Endothelial cell (in vitro differentiated cells): Measurements from ENCODE around the gene CLDND2. TPM values are rescaled to one million over a fixed set of nuclear protein-coding genes. Genes with fewer than 3 reads are reported as not detected.

Source experiments
- DNase-seq: peaks from one replicate; pipeline ENCODE4 v3.0.0; 2021; ENCODE audit warnings: low spot score
- H3K27ac Mint-ChIP-seq: one replicate; pipeline ENCODE4 v1.8.0; 2021; ENCODE audit warnings: mixed read lengths, inconsistent platforms; ENCODE audit not compliant: unreplicated experiment
- H3K27me3 Mint-ChIP-seq: one replicate; pipeline ENCODE4 v1.8.0; 2021; ENCODE audit warnings: mild to moderate bottlenecking, moderate library complexity, mixed read lengths, inconsistent platforms; ENCODE audit not compliant: unreplicated experiment
- H3K36me3 Mint-ChIP-seq: one replicate; pipeline ENCODE4 v1.8.0; 2021; ENCODE audit warnings: mild to moderate bottlenecking, low read depth, mixed read lengths, inconsistent platforms; ENCODE audit not compliant: unreplicated experiment
- H3K4me1 Mint-ChIP-seq: one replicate; pipeline ENCODE4 v1.8.0; 2021; ENCODE audit warnings: mild to moderate bottlenecking, mixed read lengths, inconsistent platforms; ENCODE audit not compliant: unreplicated experiment
- H3K4me3 Mint-ChIP-seq: one replicate; pipeline ENCODE4 v1.8.0; 2021; ENCODE audit warnings: mild to moderate bottlenecking, mixed read lengths, inconsistent platforms; ENCODE audit not compliant: unreplicated experiment
- H3K9me3 Mint-ChIP-seq: one replicate; pipeline ENCODE4 v1.8.0; 2021; ENCODE audit warnings: mixed read lengths, inconsistent platforms; ENCODE audit not compliant: unreplicated experiment
- CTCF ChIP-seq: fragments of 200-600 bp; sonication (generic); IDR thresholded peaks from one replicate; pipeline ENCODE4 v1.5.0; 2021; ENCODE audit warnings: antibody characterized with exemption; ENCODE audit not compliant: unreplicated experiment
- total RNA-seq: library from RNA; stranded (reverse); fragmentation: NEBNext Ultra II Directional; extraction: Animal tissue kit (Norgen Biotek cat#: 25700); gene quantifications from one replicate; pipeline ENCODE4 v1.2.1, GENCODE V29; 2021; ENCODE audit not compliant: unreplicated experiment

Gene CLDND2
- total RNA-seq, 1 donor from 2014 or later: not detected

- Mint-ChIP-seq H3K27me3 (peaks cover 8% of the 10 kb centered on the region), H3K4me1 (peaks cover 12% of the 10 kb centered on the region), H3K4me3 (no peak overlapping the region), H3K36me3 (peaks cover 11% of the 10 kb centered on the region), H3K9me3 (no peaks in the 10 kb centered on the region), H3K27ac (peak overlapping the region; percentile 24)
- TF ChIP-seq CTCF: no peak
- no peak for DNase-seq
These were observed 14.6 kb downstream of the CLDND2 start for GRCh38 chr19:51354103-51354741.

GRCh38 chr19:51352783-51353360, 15.9 kb downstream of the CLDND2 start:
- no peak overlapping the region for H3K4me3 Mint-ChIP-seq
- no peak overlapping the region for H3K27ac Mint-ChIP-seq
- peaks cover 8% of the 10 kb centered on the region for H3K27me3 Mint-ChIP-seq
- TF ChIP-seq CTCF: no peak
- H3K4me1 Mint-ChIP-seq: peaks cover 12% of the 10 kb centered on the region
- no peaks in the 10 kb centered on the region for H3K9me3 Mint-ChIP-seq
- DNase-seq: no peak
- peaks cover 11% of the 10 kb centered on the region for H3K36me3 Mint-ChIP-seq

DNA sequence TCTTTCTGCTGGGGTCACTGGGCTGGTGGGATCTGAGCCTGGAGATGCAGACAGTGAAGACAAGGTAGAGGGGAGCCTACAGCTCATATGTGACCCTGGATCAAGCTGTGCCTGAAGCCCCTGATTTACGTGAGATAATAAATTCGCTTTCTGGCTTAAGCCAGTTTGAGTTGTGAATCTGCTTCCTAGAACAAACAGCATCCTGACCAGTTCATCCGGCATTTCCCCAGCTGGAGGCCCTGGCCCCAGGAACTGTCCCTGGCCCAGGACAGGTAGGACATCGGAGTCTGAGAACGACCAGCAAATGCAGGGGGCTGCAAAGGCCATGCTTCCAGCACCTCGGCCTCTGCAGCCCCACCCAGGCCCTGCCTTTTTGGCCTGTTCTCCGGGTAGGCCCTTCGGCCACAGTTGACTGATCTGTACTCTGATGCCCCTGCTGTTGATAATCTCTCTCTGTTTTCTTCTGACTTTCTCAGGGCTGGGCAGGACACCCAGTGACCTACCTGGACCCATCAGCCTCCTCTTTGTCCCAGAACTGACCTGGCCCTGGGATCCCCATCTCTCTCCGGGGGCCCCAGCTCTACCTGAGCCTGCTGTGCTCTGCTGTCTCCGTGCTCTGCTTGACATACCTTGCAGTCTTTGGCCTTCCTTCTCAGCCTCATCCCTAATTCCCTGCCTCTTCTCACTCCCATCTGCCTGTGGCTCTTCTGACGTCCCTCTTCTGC, 17.4 kb downstream of the CLDND2 start:
- peak overlapping the region; percentile 40 for H3K4me3 Mint-ChIP-seq
- no peak for DNase-seq
- H3K27ac Mint-ChIP-seq: no peak overlapping the region
- peaks cover 11% of the 10 kb centered on the region for H3K36me3 Mint-ChIP-seq
- no peak for TF ChIP-seq CTCF
- H3K4me1 Mint-ChIP-seq: peaks cover 12% of the 10 kb centered on the region
- no peaks in the 10 kb centered on the region for H3K9me3 Mint-ChIP-seq
- H3K27me3 Mint-ChIP-seq: peaks cover 8% of the 10 kb centered on the region

DNA sequence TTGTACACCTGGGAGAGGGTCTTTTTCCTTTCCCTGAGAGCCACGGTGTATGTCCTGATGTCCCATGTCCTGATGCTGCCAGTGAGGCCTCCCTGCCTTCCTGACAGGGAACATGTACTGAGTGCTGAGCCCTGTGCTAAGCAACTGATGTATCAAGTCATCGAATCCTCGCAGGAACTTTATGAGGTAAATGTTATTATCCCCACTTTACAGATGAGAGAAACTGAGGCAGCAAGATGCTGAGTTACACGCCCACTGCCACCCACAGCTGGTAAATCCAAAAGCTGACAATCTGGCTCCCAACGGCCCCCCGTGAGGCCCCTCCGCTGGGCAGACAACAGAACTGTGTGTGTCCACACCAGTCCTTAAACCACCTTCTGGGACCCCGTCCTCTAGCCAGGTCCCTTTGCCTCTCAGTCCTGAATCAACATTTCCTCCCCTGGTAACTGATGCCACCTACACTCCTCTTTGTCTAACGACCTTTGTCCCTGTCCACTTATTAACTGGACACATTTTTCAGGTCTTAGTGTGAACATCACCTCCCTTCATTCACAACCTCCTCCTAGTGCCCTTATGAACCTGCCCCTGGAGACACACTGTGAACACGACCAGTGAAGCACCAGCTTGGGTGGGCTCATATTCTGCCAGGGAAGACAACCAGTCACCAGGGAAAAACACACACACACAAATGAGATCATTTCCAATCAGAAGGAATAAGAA, 21.4 kb downstream of the CLDND2 start:
- no peak for TF ChIP-seq CTCF
- Mint-ChIP-seq H3K4me1 (peaks cover 7% of the 10 kb centered on the region), H3K27me3 (peaks cover 10% of the 10 kb centered on the region), H3K9me3 (no peaks in the 10 kb centered on the region), H3K27ac (no peak overlapping the region), H3K36me3 (peaks cover 21% of the 10 kb centered on the region), H3K4me3 (no peak overlapping the region)
- no peak for DNase-seq
